Activated naive CD8-positive, alpha-beta T cell (primary cell): Measurements from ENCODE around the gene S100A6.
"Not testable (repeated sequence)": the region's sequence is repeated elsewhere in the genome, so short reads cannot be mapped to it uniquely, and the experiment has no call there.

Experiments used
- H3K27ac Mint-ChIP-seq: one replicate; pipeline ENCODE4 v1.8.0; 2021; ENCODE audit warnings: mixed read lengths
- H3K27me3 Mint-ChIP-seq: one replicate; pipeline ENCODE4 v1.8.0; 2021; ENCODE audit warnings: mixed read lengths
- H3K36me3 Mint-ChIP-seq: one replicate; pipeline ENCODE4 v1.8.0; 2021; ENCODE audit warnings: mixed read lengths
- H3K4me1 Mint-ChIP-seq: one replicate; pipeline ENCODE4 v1.8.0; 2021; ENCODE audit warnings: low read depth, mixed read lengths
- H3K4me3 Mint-ChIP-seq: one replicate; pipeline ENCODE4 v1.8.0; 2021; ENCODE audit warnings: mild to moderate bottlenecking, mixed read lengths
- H3K9me3 Mint-ChIP-seq: one replicate; pipeline ENCODE4 v1.8.0; 2021; ENCODE audit warnings: low read depth, mixed read lengths

Gene S100A6

DNA sequence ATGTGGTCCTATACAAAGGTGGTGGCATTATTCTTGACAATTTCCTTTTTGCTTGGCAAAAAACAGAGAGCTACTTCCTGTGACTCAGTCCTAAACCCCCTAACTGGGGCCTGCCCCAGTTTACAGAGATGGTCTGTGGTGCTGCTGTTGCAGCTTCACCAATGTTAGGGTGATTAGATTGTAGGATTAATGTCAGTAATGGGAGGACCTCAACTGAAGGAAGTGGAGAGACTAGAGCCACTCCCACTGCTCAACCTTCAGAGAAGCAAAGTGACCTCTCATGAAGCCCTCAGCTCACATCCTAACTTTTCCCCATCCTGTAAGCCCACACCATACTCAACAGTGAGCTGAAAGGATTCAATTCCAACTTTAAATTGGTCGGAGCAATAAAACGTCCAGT is 3.6 kb downstream of the S100A6 start:
- Mint-ChIP-seq H3K4me3 (peak overlapping the region; percentile 93), H3K4me1 (peaks cover 62% of the 10 kb centered on the region)

DNA sequence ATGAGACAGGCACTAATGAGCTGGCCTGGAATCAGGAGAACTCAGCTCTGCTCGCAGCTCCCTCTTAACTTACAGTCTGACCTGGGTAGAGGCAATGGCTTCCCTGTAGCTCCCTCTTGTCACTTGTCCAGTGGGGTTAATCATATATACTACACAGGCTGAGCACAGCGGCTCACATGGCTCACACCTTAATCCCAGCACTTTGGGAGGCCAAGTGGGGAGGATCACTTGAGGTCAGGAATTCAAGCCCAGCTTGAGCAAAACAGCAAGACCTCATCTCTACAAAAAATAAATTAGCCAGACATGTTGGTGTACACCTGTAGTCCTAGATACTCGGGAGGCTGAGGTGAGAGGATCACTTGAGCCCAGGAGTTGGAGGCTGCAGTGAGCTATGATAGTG is 4.2 kb downstream of the S100A6 start:
- Mint-ChIP-seq H3K27me3 (no peaks in the 10 kb centered on the region), H3K9me3 (no peaks in the 10 kb centered on the region), H3K27ac (peak overlapping the region; percentile 95), H3K36me3 (no peaks in the 10 kb centered on the region), H3K4me1 (peaks cover 58% of the 10 kb centered on the region), H3K4me3 (no peak overlapping the region)

More for the DNA sequence above, 3.6 kb downstream of the S100A6 start:
- H3K36me3 Mint-ChIP-seq = no peaks in the 10 kb centered on the region
- H3K9me3 Mint-ChIP-seq = no peaks in the 10 kb centered on the region
- H3K27me3 Mint-ChIP-seq = no peaks in the 10 kb centered on the region
- peak overlapping the region; percentile 95 for H3K27ac Mint-ChIP-seq

DNA sequence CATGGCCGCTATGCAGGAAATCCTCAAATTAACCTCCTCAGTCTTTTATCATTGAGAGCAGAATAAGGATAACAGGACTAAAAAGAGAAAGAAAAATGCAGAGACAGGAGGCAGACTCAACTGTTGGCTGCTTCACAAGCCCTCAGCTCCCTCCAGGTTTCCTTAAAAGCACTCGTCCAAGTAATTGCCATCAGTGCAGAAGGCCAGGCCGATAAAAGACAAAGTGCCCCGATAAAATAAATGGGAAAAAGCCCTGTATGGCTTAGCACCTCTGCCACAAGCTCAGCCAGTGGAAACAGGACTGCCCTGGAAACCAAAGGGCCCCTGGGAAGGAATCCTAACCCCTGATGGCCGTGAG is 8.1 kb downstream of the S100A6 start:
- no peak overlapping the region for H3K4me3 Mint-ChIP-seq
- H3K27ac Mint-ChIP-seq = no peak overlapping the region
- no peaks in the 10 kb centered on the region for H3K9me3 Mint-ChIP-seq
- H3K27me3 Mint-ChIP-seq = no peaks in the 10 kb centered on the region
- no peaks in the 10 kb centered on the region for H3K36me3 Mint-ChIP-seq
- peaks cover 28% of the 10 kb centered on the region for H3K4me1 Mint-ChIP-seq

DNA sequence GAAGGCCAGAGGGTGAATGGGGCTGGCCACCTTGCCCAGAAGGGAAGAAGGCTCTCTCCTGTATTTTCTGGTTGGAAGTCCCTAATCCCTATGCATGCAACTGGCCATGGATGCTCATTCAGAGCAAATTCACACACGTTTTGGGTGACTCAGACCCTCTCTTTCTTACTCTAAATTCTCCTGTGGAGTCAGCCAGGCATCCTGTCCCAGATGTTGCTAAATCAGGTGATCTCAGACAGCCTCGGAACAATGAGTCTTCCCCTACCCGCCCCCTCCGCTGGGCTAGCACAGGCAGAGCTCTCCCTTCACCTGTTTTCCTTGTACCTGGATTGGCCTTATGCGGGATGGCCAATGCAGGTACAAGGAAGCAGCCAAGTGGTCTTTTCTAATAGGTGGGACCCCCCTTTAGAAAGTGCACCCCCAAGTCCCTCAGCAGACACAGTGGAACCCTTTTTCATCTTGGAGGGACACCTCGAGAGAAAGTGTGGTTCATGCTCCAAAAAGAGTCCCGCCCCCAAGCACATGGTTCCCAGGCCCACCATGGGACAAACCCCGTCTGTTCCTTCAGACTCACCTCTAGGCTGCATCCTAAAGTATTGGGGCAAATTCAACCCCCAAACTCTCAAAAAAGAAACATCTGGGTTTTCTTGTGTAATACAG is 8.6 kb downstream of the S100A6 start:
- no peak overlapping the region for H3K4me3 Mint-ChIP-seq
- no peak overlapping the region for H3K27ac Mint-ChIP-seq
- no peaks in the 10 kb centered on the region for H3K27me3 Mint-ChIP-seq
- H3K4me1 Mint-ChIP-seq = peaks cover 27% of the 10 kb centered on the region
- H3K9me3 Mint-ChIP-seq = no peaks in the 10 kb centered on the region
- no peaks in the 10 kb centered on the region for H3K36me3 Mint-ChIP-seq

DNA sequence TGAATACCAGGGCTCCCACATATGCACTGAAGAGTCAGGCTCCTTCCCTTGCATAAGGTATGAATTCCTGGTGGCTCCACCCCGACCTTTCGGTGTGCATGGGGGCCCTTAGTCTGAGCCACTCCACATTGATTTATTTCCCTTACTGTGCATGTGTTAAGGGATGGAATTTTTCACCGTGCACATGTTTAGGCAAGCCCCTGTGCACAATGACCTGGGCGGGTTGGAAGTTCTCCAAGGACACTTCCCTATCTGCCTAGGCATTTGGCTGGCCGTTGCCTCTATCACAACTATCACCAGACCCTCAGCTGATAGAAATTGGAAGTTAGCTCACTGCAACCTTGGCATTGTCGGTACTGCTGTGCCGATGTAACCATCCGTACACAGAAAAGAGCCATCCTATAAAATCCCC is 9.7 kb downstream of the S100A6 start:
- Mint-ChIP-seq H3K4me1 (peaks cover 18% of the 10 kb centered on the region), H3K27ac (no peak overlapping the region), H3K36me3 (no peaks in the 10 kb centered on the region), H3K9me3 (no peaks in the 10 kb centered on the region), H3K27me3 (no peaks in the 10 kb centered on the region), H3K4me3 (no peak overlapping the region)

DNA sequence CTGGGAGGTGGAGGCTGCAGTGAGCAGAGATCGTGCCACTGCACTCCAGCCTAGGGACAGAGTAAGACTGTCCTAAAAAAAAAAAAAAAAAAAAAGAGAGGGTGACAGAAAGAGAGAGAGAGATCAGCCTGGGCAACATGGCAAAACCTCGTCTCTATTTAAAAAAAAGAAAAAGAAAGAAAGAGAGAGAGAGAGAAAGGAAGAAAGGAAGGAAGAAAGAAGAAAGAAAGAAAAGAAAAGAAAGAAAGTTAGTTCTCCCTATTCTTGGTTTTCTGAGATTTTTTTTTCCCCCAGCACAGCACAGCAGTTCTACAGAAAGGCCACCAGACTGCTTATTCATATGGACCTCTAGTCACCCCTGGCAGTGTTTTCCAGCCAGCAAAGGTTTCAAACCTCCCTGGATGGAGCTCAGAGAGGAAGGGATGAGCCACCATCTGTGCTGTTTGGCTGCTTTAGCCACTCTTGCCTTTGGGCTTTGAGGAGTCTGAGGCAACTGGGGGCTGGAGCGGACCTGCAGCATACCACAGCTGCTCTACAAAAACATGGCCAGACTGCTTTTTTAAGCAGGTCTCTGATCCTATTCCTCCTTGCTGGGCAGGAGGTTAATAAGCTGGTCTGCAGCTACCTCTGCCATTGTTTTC is 10.6 kb downstream of the S100A6 start:
- Mint-ChIP-seq H3K4me3 (no peak overlapping the region), H3K27me3 (no peaks in the 10 kb centered on the region), H3K36me3 (no peaks in the 10 kb centered on the region), H3K9me3 (no peaks in the 10 kb centered on the region), H3K4me1 (peaks cover 9% of the 10 kb centered on the region), H3K27ac (no peak overlapping the region)

DNA sequence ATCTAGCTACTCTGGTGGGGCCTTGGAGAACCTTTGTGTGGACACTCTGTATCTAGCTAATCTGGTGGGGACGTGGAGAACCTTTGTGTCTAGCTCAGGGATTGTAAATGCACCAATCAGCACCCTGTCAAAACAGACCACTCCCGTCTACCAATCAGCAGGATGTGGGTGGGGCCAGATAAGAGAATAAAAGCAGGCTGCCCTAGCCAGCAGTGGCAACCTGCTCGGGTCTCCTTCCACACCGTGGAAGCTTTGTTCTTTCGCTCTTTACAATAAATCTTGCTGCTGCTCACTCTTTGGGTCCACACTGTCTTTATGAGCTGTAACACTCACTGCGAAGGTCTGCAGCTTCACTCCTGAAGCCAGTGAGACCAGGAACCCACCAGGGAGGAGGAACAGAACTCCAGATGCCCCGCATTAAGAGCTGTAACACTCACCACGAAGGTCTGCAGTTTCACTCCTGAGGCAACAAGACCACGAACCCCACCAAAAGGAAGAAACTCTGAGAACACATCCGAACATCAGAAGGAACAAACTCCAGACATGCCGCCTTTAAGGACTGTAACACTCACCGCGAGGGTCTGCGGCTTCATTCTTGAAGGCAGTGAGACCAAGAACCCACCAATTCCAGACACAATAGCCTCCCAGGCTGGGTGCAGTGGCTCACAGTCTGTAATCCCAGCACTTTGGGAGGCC is 13.3 kb downstream of the S100A6 start:
- H3K4me3 Mint-ChIP-seq = peak overlapping the region; percentile 35
- not testable (repeated sequence) for H3K9me3 Mint-ChIP-seq, H3K27me3 Mint-ChIP-seq, H3K36me3 Mint-ChIP-seq, H3K4me1 Mint-ChIP-seq
- peak overlapping the region; percentile 51 for H3K27ac Mint-ChIP-seq

DNA sequence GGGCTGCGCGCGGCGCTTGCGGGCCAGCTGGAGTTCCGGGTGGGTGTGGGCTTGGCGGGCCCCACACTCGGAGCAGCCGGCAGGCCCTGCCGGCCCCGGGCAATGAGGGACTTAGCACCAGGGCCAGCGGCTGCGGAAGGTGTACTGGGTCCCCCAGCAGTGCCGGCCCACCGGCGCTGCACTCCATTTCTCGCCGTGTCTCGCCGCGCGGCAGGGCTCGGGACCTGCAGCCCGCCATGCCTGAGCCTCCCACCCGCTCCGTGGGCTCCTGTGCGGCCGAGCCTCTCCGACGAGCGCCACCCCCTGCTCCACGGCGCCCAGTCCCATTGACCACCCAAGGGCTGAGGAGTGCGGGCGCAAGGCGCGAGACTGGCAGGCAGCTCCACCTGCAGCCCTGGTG is 14.0 kb downstream of the S100A6 start:
- not testable (repeated sequence) for H3K4me1 Mint-ChIP-seq, H3K4me3 Mint-ChIP-seq, H3K27me3 Mint-ChIP-seq, H3K36me3 Mint-ChIP-seq, H3K9me3 Mint-ChIP-seq, H3K27ac Mint-ChIP-seq

DNA sequence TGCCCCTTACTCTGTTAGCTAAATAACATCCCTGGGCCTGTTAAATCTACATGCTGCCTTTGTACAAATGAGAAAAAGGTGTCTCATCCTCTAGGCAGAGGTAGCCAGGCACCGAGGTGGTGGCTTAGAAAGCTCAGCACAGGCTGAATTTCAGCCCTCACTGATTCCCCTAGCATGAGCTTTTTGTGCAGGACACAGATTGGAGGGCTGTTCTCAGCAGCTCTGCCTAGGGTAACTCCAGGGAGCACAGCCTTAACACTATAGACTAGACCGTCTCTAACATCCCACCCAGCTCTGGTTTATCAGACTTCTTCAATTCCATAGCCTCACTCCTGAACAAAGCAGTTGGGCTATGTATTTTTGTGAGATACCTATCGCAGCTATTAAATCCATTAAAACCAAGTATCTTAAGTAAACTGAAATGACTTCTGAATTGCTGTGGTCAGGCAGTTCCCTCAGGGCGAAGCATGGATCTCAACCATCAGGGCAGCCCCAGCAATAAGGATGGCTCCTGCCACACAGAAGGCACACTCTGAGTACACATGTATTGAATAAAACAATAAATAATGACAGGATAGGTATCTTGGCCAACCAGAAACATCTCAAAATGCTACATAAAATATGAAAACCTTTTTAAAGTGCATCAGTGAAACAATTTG is 14.8 kb downstream of the S100A6 start:
- Mint-ChIP-seq H3K27ac (no peak overlapping the region), H3K9me3 (no peaks in the 10 kb centered on the region), H3K27me3 (no peaks in the 10 kb centered on the region), H3K4me1 (peaks cover 9% of the 10 kb centered on the region), H3K36me3 (no peaks in the 10 kb centered on the region), H3K4me3 (no peak overlapping the region)

DNA sequence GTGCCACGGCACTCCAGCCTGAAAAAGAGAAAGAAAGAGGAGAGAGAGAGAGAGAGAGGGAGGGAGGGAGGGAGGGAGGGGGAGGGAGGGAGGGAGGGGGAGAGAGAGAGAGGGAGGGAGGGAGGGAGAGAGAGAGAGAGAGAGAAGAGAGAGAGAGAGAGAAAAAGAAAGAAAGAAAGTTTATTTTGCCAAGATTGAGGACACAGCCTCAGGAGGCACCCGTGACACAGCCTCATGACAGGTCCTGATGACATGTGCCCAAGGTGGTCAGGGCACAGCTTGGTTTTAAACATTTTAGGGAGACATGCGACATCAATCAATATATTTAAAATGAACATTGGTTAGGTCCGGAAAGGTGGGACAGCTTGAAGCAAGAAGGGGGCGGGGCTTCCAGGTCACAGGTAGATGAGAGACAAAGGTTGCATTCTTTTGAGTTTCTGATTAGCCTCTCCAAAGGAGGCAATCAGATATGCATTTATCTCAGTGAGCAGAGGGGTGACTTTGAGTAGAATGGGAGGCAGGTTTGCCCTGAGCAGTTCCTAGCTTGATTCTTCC is 15.6 kb downstream of the S100A6 start:
- not testable (repeated sequence) for H3K4me3 Mint-ChIP-seq, H3K4me1 Mint-ChIP-seq, H3K27ac Mint-ChIP-seq, H3K9me3 Mint-ChIP-seq, H3K27me3 Mint-ChIP-seq, H3K36me3 Mint-ChIP-seq

DNA sequence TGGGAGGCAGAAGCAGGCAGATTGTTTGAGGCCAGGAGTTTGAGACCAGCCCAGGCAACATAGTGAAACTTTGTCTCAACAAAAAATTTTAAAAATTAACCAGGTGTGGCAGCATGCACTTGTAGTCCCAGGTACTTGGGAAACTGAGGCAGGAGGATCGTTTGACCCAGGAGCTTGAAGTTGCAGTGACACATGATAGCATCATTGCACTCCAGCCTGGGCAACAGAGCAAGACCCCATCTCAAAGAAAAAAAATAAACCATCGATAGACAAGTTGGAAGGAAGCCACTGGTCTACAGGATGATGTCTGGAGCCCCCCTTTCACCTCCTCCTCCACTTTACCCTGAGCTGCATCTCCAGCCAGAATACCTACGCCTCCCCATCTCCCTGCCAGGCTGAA is 16.5 kb downstream of the S100A6 start:
- H3K27ac Mint-ChIP-seq = no peak overlapping the region
- no peaks in the 10 kb centered on the region for H3K36me3 Mint-ChIP-seq
- H3K27me3 Mint-ChIP-seq = no peaks in the 10 kb centered on the region
- H3K9me3 Mint-ChIP-seq = no peaks in the 10 kb centered on the region
- peaks cover 9% of the 10 kb centered on the region for H3K4me1 Mint-ChIP-seq
- no peak overlapping the region for H3K4me3 Mint-ChIP-seq

DNA sequence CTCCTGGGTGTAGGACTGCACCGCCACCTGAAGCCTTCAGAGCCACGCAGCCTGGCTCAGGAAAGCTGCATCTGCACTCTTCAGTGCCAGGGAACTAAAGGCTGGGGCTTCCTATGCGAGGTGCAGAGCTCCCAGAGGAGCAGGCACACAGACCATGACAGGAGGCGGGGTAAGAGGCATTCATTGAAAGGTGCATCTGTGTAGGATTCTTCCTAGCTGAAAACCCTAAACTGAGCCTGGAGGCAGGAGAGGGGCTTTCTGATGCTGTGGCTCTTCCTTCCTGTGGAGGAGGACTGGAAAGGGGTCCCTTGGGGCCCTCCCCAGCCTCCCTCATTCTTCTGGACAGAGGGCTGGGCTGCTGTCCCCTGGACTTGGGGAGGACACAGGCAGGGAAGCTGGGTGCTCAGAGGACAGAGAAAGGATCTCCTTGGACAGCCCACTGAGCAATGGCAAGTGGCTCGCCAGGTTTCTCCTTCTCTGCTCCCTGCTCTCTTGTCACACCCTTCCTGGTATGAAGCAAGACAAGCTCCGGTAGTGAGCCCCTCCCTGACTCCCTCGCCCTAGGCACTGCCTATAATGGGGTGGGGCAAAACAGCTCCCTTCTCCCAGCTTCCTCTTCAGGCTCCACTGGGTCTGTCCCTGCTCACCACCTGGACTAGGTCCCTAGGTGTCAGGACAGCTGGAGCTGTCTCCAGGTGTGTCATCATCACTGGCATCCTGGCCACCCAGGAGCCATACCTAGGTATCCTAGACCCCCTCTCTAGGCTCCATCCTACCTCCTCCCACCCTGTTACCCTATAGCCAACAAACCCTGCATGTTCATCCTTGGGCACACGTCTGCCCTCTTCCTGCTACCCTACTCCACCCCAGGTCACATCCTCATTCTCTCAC is 20.0 kb downstream of the S100A6 start:
- H3K36me3 Mint-ChIP-seq = no peaks in the 10 kb centered on the region
- H3K27me3 Mint-ChIP-seq = no peaks in the 10 kb centered on the region
- peaks cover 6% of the 10 kb centered on the region for H3K4me1 Mint-ChIP-seq
- no peak overlapping the region for H3K4me3 Mint-ChIP-seq
- H3K9me3 Mint-ChIP-seq = no peaks in the 10 kb centered on the region
- H3K27ac Mint-ChIP-seq = no peak overlapping the region

DNA sequence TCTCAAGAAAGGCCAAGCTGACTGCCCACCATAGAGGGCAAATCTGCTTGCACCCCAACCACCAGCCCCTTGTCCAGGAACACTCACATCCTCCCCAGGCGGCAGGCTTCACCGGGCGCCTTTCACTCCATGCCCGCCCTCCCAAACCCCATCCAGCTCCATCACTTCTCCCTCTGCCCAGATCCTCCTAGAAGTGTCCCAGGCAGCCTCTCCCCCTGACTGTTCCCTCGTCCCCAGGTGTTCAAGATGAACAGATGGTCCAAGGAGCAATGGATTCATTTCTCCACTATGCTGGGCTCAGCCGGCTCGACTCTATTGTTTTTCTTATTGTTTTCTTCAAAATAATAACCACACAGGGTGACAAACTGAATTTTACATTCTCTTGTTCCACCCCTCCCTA is 22.1 kb downstream of the S100A6 start:
- H3K36me3 Mint-ChIP-seq = no peaks in the 10 kb centered on the region
- H3K4me1 Mint-ChIP-seq = peaks cover 6% of the 10 kb centered on the region
- no peaks in the 10 kb centered on the region for H3K27me3 Mint-ChIP-seq
- H3K9me3 Mint-ChIP-seq = no peaks in the 10 kb centered on the region
- no peak overlapping the region for H3K4me3 Mint-ChIP-seq
- H3K27ac Mint-ChIP-seq = no peak overlapping the region

DNA sequence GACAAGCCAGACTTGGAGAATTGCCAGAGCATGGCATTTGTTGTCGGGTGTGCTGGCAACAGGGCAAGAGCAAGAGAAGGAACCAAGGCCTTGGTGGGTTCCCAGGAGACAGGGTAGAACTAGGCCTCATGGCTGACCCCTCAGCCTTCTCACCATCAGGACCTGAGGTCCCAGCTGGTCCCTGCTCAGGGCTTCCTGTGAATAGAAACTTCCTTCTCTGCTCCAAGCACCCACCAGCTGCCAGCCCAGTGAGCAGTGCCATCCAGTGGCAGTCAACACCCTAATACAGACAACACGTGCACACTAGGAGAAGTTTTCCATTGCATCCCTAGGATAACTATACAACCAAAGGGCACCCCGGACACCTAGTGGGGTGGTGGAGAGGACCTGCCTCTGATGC is 22.8 kb downstream of the S100A6 start:
- Mint-ChIP-seq H3K27ac (no peak overlapping the region), H3K4me1 (peaks cover 6% of the 10 kb centered on the region), H3K27me3 (no peaks in the 10 kb centered on the region), H3K9me3 (no peaks in the 10 kb centered on the region), H3K36me3 (no peaks in the 10 kb centered on the region), H3K4me3 (no peak overlapping the region)
